RWPE1 (cell line): Measurements from ENCODE around the gene NAA50.

ENCODE experiments used
- CTCF ChIA-PET: fragments of 350-600 bp; sonication (Branson Sonifier 250); formaldehyde crosslinking; extraction: SDS; loops from one replicate; lab custom pipeline; 2021; lab: Yijun Ruan, JAX
- POLR2A ChIA-PET: fragments of 400-600 bp; formaldehyde crosslinking; extraction: SDS; loops from one replicate; lab custom pipeline; 2020; ENCODE audit warnings: antibody characterized with exemption; ENCODE audit not compliant: low non-redundant PET; lab: Yijun Ruan, JAX
- DNase-seq: peaks from one replicate; pipeline ENCODE4 v3.0.0; 2012; ENCODE audit warnings: low spot score
- H3K27ac ChIP-seq: fragments of 450-650 bp; 2 replicates; pipeline ENCODE4 v1.5.1; 2017
- CTCF ChIP-seq: fragments of 450-650 bp; conservative IDR thresholded peaks from 2 replicates; pipeline ENCODE4 v1.5.1; 2017; ENCODE audit warnings: low read depth, mild to moderate bottlenecking

The NAA50 gene

DNA sequence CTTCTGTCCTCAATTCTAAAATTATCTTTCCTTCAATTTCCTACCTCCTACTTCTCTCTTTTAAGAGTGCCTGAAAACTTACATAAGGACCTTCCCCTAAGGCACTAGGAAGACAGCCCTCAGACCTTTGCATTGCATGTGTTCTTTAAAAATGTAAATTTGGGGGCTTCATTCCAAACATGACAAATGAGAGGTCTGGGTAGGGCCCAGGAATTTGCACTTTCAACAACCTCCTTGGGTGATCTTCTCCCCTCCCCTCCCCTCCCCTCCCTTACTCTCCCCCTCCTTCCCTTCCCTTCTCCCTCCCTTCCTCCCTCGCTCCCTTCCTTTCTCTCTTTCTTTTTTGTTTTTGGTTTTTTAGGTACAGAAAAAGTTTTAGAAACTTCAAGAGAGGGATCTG is 68.3 kb downstream of the NAA50 start:
- no peak for DNase-seq
- POLR2A ChIA-PET = no interaction called here
- no peak overlapping the region for H3K27ac ChIP-seq
- CTCF ChIA-PET = interaction anchor here (0.7 kb wide), 1 partner anchor 42 kb away, joined by 5 read pairs; no protein-coding TSS in a partner anchor
- no peak for TF ChIP-seq CTCF

DNA sequence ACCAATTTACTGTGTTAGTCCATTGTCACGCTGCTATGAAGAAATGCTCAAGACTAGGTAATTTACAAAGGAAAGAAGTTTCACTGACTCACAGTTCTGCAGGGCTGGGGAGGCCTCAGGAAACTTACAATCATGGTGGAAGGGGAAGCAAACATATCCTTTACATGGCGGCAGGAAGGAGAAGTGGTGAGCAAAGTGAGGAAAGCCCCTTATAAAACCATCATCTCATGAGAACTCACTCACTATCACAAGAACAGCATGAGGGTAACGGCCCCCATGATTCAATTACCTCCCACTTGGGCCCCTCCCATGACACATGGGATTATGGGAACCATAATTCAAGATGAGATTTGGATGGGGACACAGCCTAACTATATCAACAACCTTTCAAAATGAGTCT is 69.8 kb downstream of the NAA50 start:
- ChIA-PET CTCF (no interaction called here), POLR2A (no interaction called here)
- H3K27ac ChIP-seq = no peak overlapping the region

GRCh38 chr3:113673593-113673992 is 72.5 kb downstream of the NAA50 start:
- DNase-seq = no peak
- CTCF ChIA-PET = interaction anchor here (0.6 to 0.7 kb wide), 2 partner anchors 159 to 1043 kb away, joined by 3 read pairs; no protein-coding TSS in a partner anchor
- POLR2A ChIA-PET = no interaction called here
- no peak overlapping the region for H3K27ac ChIP-seq
- TF ChIP-seq CTCF = no peak

More for the DNA sequence above, 69.8 kb downstream of the NAA50 start:
- no peak for DNase-seq
- TF ChIP-seq CTCF = no peak

DNA sequence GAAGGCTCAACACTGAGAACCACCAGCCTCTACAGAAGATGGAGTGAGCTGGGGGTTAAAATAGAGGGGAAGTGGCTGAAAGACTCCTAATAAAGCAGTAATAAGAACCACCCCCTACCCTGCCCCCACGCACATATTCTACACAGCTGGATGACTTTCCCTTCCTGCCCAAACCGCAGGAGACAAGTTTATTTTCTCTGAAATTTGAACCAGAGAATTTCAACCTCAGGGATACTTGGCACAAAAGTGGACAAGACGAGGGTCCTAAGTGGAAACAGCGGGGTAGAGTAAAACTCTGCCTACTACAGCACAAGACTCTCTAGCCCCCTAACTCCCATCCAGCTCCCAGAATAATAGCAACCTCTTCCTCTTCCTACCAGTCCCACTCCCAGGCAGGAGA is 78.0 kb downstream of the NAA50 start:
- CTCF ChIA-PET = no interaction called here
- no peak for TF ChIP-seq CTCF
- no peak for DNase-seq
- POLR2A ChIA-PET = no interaction called here
- H3K27ac ChIP-seq = no peak overlapping the region
